ENCODE data around the gene SHTN1. TPM values are rescaled to one million over a fixed set of nuclear protein-coding genes. Genes with fewer than 3 reads are reported as not detected.

The SHTN1 gene
- total RNA-seq, 2 donors from 2014 or later, result 24.7 to 37.1 TPM

- H3K27me3 ChIP-seq, result no peaks in the 10 kb centered on the region
- H3K4me3 ChIP-seq, result no peak overlapping the region
- H3K36me3 ChIP-seq (replicated peaks in 1 of 2; ENCODE audit: insufficient read depth in 1 of 2, low read depth in 2 of 2), result peaks cover 0 to 3% of the 10 kb centered on the region in 2 donors
- intact Hi-C loops (cut with DNase I), result no loop called here
- TF ChIP-seq, protein P1, sequence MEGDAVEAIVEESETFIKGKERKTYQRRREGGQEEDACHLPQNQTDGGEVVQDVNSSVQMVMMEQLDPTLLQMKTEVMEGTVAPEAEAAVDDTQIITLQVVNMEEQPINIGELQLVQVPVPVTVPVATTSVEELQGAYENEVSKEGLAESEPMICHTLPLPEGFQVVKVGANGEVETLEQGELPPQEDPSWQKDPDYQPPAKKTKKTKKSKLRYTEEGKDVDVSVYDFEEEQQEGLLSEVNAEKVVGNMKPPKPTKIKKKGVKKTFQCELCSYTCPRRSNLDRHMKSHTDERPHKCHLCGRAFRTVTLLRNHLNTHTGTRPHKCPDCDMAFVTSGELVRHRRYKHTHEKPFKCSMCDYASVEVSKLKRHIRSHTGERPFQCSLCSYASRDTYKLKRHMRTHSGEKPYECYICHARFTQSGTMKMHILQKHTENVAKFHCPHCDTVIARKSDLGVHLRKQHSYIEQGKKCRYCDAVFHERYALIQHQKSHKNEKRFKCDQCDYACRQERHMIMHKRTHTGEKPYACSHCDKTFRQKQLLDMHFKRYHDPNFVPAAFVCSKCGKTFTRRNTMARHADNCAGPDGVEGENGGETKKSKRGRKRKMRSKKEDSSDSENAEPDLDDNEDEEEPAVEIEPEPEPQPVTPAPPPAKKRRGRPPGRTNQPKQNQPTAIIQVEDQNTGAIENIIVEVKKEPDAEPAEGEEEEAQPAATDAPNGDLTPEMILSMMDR (IDR thresholded peaks at IDR 0.05), result no peak
- TF ChIP-seq POLR2A (IDR thresholded peaks at IDR 0.05), result no peak
- ATAC-seq (no peak), DNase-seq (no peak)
- H3K4me1 ChIP-seq, result no peaks in the 10 kb centered on the region
- H3K27ac ChIP-seq, result no peak overlapping the region
- 95 to 99% methylated on average over 5 of the region's 5 CpGs for WGBS, 2 donors
- H3K9me3 ChIP-seq, result no peaks in the 10 kb centered on the region
These were observed 34.9 kb downstream of the SHTN1 start for GRCh38 chr10:116970050-116970449.

GRCh38 chr10:116968331-116968730 is 36.7 kb downstream of the SHTN1 start:
- Histone ChIP-seq H3K9me3 (no peaks in the 10 kb centered on the region), H3K27me3 (no peaks in the 10 kb centered on the region), H3K4me1 (no peaks in the 10 kb centered on the region), H3K4me3 (no peak overlapping the region), H3K36me3 (replicated peaks in 1 of 2; ENCODE audit: insufficient read depth in 1 of 2, low read depth in 2 of 2) (peaks cover 0 to 3% of the 10 kb centered on the region in 2 donors), H3K27ac (no peak overlapping the region)
- 93 to 94% methylated on average over 3 of the region's 3 CpGs for WGBS, 2 donors
- no peak for TF ChIP-seq POLR2A (IDR thresholded peaks at IDR 0.05)
- TF ChIP-seq, protein P1 (IDR thresholded peaks at IDR 0.05), result no peak
- no peak for ATAC-seq
- no peak for DNase-seq
- intact Hi-C loops (cut with DNase I), result no loop called here

- DNase-seq (no peak), ATAC-seq (no peak)
- Histone ChIP-seq H3K36me3 (replicated peaks in 1 of 2; ENCODE audit: insufficient read depth in 1 of 2, low read depth in 2 of 2) (no peaks in the 10 kb centered on the region), H3K4me1 (no peaks in the 10 kb centered on the region), H3K27ac (no peak overlapping the region), H3K9me3 (no peaks in the 10 kb centered on the region), H3K27me3 (no peaks in the 10 kb centered on the region), H3K4me3 (no peak overlapping the region)
- WGBS, 2 donors, result 81 to 85% methylated on average over 9 of the region's 9 CpGs
- TF ChIP-seq POLR2A (IDR thresholded peaks at IDR 0.05), result no peak
- TF ChIP-seq, protein P1 (IDR thresholded peaks at IDR 0.05), result no peak
- intact Hi-C loops (cut with DNase I), result no loop called here
These were observed 43.4 kb downstream of the SHTN1 start for GRCh38 chr10:116961406-116962251.

GRCh38 chr10:116960066-116960776 is 44.8 kb downstream of the SHTN1 start:
- no peak overlapping the region for H3K27ac ChIP-seq
- H3K4me1 ChIP-seq, result no peaks in the 10 kb centered on the region
- H3K4me3 ChIP-seq, result no peak overlapping the region
- no peaks in the 10 kb centered on the region for H3K9me3 ChIP-seq
- no peak for TF ChIP-seq POLR2A (IDR thresholded peaks at IDR 0.05)
- TF ChIP-seq, protein P1 (IDR thresholded peaks at IDR 0.05), result no peak
- ATAC-seq (no peak), DNase-seq (no peak)
- 80 to 82% methylated on average over 5 of the region's 5 CpGs for WGBS, 2 donors
- H3K27me3 ChIP-seq, result no peaks in the 10 kb centered on the region
- H3K36me3 ChIP-seq (replicated peaks in 1 of 2; ENCODE audit: insufficient read depth in 1 of 2, low read depth in 2 of 2), result no peaks in the 10 kb centered on the region
- intact Hi-C loops (cut with DNase I), result no loop called here
